Measurements from ENCODE around the gene GRIK5. TPM values are rescaled to one million over a fixed set of nuclear protein-coding genes. Genes with fewer than 3 reads are reported as not detected.

The GRIK5 gene
- total RNA-seq, 1 donor = under 0.01 TPM

GRCh38 chr19:42010245-42011126 is 59.5 kb downstream of the GRIK5 start:
- H3K9me3 ChIP-seq (ENCODE audit: low read depth, low read length) = no peaks in the 10 kb centered on the region
- no peak overlapping the region for H3K4me3 ChIP-seq (ENCODE audit: insufficient read depth, low read length)
- H3K4me1 ChIP-seq (ENCODE audit: insufficient read depth, low read length) = peaks cover 6% of the 10 kb centered on the region
- no peaks in the 10 kb centered on the region for H3K79me2 ChIP-seq (ENCODE audit: insufficient read depth, low read length)
- no peaks in the 10 kb centered on the region for H3K27me3 ChIP-seq (ENCODE audit: insufficient read depth, low read length)
- TF ChIP-seq, protein P1, sequence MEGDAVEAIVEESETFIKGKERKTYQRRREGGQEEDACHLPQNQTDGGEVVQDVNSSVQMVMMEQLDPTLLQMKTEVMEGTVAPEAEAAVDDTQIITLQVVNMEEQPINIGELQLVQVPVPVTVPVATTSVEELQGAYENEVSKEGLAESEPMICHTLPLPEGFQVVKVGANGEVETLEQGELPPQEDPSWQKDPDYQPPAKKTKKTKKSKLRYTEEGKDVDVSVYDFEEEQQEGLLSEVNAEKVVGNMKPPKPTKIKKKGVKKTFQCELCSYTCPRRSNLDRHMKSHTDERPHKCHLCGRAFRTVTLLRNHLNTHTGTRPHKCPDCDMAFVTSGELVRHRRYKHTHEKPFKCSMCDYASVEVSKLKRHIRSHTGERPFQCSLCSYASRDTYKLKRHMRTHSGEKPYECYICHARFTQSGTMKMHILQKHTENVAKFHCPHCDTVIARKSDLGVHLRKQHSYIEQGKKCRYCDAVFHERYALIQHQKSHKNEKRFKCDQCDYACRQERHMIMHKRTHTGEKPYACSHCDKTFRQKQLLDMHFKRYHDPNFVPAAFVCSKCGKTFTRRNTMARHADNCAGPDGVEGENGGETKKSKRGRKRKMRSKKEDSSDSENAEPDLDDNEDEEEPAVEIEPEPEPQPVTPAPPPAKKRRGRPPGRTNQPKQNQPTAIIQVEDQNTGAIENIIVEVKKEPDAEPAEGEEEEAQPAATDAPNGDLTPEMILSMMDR (IDR thresholded peaks at IDR 0.05; ENCODE audit: extremely low read depth, low read depth, low read length) = no peak
- H3K36me3 ChIP-seq (ENCODE audit: insufficient read depth, low read length) = no peaks in the 10 kb centered on the region
- H2AFZ ChIP-seq (ENCODE audit: low read length) = peak overlapping the region; percentile 18
- H4K20me1 ChIP-seq (ENCODE audit: insufficient read depth, low read length) = no peaks in the 10 kb centered on the region
- DNase-seq (ENCODE audit: insufficient read length, low spot score, missing footprints) = peak; percentile 84
- H3K27ac ChIP-seq (ENCODE audit: low read depth, low read length) = no peak overlapping the region
- no peak overlapping the region for H3K4me2 ChIP-seq (ENCODE audit: insufficient read depth, low read length)

DNA sequence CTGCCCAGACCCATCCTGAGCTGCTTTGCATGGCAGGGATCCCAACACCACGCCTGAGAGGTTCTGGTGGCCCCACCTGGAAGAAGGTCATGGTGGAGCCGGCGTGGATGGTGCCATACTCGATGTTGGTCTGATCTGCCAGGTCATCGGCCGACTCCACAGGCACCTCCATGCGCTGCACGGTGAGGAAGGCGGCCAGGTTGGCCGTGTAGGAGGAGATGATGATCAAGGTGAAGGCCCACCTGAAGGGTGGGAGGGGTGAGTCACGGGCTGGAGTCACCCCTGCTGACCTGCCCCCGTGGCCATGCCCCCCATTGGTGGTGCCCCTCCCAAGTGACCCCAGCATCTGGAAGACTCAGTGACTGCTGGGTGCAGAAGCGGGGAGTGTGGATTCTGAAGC is 63.4 kb downstream of the GRIK5 start:
- TF ChIP-seq, protein P1 (IDR thresholded peaks at IDR 0.05; ENCODE audit: extremely low read depth, low read depth, low read length) = no peak
- Histone ChIP-seq H3K4me1 (ENCODE audit: insufficient read depth, low read length) (peaks cover 6% of the 10 kb centered on the region), H3K9me3 (ENCODE audit: low read depth, low read length) (no peaks in the 10 kb centered on the region)

DNA sequence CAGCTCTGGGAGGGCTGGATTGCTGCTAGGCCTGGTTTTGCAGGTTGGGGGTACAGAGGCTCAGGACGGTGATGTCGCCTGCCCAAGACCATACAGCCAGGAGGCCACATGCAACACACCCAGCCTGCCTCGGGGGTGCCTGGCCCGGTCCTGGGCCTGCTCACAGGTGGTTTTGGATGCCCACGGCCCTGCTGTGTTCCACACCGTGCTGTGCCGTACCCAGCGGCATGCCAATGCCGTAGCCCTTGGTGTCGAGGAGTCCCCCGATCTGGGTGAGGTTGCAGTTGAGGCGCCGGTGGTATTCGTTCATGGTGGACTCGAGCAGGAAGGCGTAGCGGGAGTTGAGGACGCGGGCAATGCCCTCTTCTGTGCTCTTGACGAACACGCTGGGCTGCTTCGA is 64.5 kb downstream of the GRIK5 start:
- Histone ChIP-seq H3K4me2 (ENCODE audit: insufficient read depth, low read length) (no peak overlapping the region), H3K9me3 (ENCODE audit: low read depth, low read length) (no peaks in the 10 kb centered on the region), H2AFZ (ENCODE audit: low read length) (no peak overlapping the region), H3K36me3 (ENCODE audit: insufficient read depth, low read length) (no peaks in the 10 kb centered on the region), H3K27ac (ENCODE audit: low read depth, low read length) (no peak overlapping the region), H3K4me1 (ENCODE audit: insufficient read depth, low read length) (peaks cover 3% of the 10 kb centered on the region), H3K27me3 (ENCODE audit: insufficient read depth, low read length) (peaks cover 21% of the 10 kb centered on the region), H3K4me3 (ENCODE audit: insufficient read depth, low read length) (no peak overlapping the region), H4K20me1 (ENCODE audit: insufficient read depth, low read length) (no peaks in the 10 kb centered on the region), H3K79me2 (ENCODE audit: insufficient read depth, low read length) (no peaks in the 10 kb centered on the region)
- DNase-seq (ENCODE audit: insufficient read length, low spot score, missing footprints) = peak; percentile 25
- TF ChIP-seq, protein P1 (IDR thresholded peaks at IDR 0.05; ENCODE audit: extremely low read depth, low read depth, low read length) = no peak

More for the DNA sequence above, 63.4 kb downstream of the GRIK5 start:
- Histone ChIP-seq H3K79me2 (ENCODE audit: insufficient read depth, low read length) (no peaks in the 10 kb centered on the region), H3K27ac (ENCODE audit: low read depth, low read length) (no peak overlapping the region), H2AFZ (ENCODE audit: low read length) (no peak overlapping the region), H3K27me3 (ENCODE audit: insufficient read depth, low read length) (peaks cover 10% of the 10 kb centered on the region), H3K36me3 (ENCODE audit: insufficient read depth, low read length) (no peaks in the 10 kb centered on the region), H3K4me3 (ENCODE audit: insufficient read depth, low read length) (no peak overlapping the region), H4K20me1 (ENCODE audit: insufficient read depth, low read length) (no peaks in the 10 kb centered on the region), H3K4me2 (ENCODE audit: insufficient read depth, low read length) (no peak overlapping the region)
- no peak for DNase-seq (ENCODE audit: insufficient read length, low spot score, missing footprints)

DNA sequence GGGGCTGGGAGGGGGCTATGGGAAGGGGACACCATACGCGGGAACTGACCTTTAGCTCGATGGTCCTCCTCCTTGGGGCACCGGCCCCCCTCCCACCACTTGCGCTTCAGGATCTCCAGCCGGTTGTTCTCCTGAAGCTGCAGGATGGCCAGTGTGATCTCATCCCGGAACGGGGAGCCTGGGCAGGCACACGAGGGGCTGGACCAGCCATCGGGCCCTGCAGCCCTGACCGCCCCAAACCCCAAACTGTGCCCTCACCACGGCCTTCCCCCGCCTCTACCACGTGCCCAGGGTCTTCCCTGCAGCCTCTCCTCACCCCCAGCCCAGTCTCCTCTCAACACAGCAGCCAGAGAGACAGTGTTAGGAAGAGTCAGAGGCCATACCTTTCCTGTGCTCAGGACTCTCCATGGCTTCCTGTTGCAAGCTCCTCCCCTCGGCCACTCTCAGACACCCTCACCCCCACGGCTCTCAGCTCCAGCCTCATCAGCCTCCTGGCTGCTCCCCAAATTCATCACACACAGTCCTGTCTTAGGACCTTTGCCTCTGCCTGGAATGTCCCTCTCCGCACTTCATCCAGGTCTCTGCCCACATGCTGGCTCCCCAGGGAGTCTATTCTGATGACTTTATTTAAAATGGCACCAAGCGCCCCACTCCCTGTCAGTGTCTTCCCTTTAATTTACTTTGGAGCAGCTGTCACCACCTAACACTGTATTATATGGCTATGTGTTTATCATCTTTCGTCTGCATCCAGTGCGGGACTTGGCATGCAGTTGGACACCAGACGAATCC is 66.3 kb downstream of the GRIK5 start:
- Histone ChIP-seq H3K4me2 (ENCODE audit: insufficient read depth, low read length) (no peak overlapping the region), H2AFZ (ENCODE audit: low read length) (no peak overlapping the region), H3K4me3 (ENCODE audit: insufficient read depth, low read length) (no peak overlapping the region), H4K20me1 (ENCODE audit: insufficient read depth, low read length) (no peaks in the 10 kb centered on the region), H3K27me3 (ENCODE audit: insufficient read depth, low read length) (peaks cover 36% of the 10 kb centered on the region), H3K27ac (ENCODE audit: low read depth, low read length) (no peak overlapping the region), H3K9me3 (ENCODE audit: low read depth, low read length) (no peaks in the 10 kb centered on the region), H3K4me1 (ENCODE audit: insufficient read depth, low read length) (no peaks in the 10 kb centered on the region), H3K36me3 (ENCODE audit: insufficient read depth, low read length) (no peaks in the 10 kb centered on the region), H3K79me2 (ENCODE audit: insufficient read depth, low read length) (no peaks in the 10 kb centered on the region)
- DNase-seq (ENCODE audit: insufficient read length, low spot score, missing footprints) = peak; percentile 54
- TF ChIP-seq, protein P1 (IDR thresholded peaks at IDR 0.05; ENCODE audit: extremely low read depth, low read depth, low read length) = no peak
